Hepatocyte (in vitro differentiated cells): ENCODE results near the gene FGR. TPM values are rescaled to one million over a fixed set of nuclear protein-coding genes. Genes with fewer than 3 reads are reported as not detected.

Source experiments
- DNase-seq: peaks from one replicate; pipeline ENCODE4 v3.0.0-alpha.2; 2016; ENCODE audit warnings: low spot score
- H2AFZ ChIP-seq: fragments of 200-600 bp; sonication (generic); 2 replicates; pipeline ENCODE4 v1.6.0; 2016; ENCODE audit warnings: antibody characterized with exemption, mild to moderate bottlenecking
- H3K27ac ChIP-seq: fragments of 200-600 bp; sonication (generic); 2 replicates; pipeline ENCODE4 v1.5.1; 2016; ENCODE audit warnings: mild to moderate bottlenecking
- H3K27me3 ChIP-seq: fragments of 200-600 bp; sonication (generic); 2 replicates; pipeline ENCODE4 v1.6.1; 2016
- H3K36me3 ChIP-seq: fragments of 200-600 bp; sonication (generic); replicated peaks from 2 replicates; pipeline ENCODE4 v1.5.1; 2016; ENCODE audit warnings: low read depth; ENCODE audit not compliant: insufficient read depth
- H3K4me1 ChIP-seq: fragments of 200-600 bp; sonication (generic); 2 replicates; pipeline ENCODE4 v1.5.1; 2016; ENCODE audit warnings: mild to moderate bottlenecking, moderate library complexity; ENCODE audit not compliant: insufficient read depth
- H3K4me2 ChIP-seq: fragments of 200-600 bp; sonication (generic); 2 replicates; pipeline ENCODE4 v1.6.0; 2016
- H3K4me3 ChIP-seq: fragments of 200-600 bp; sonication (generic); 2 replicates; pipeline ENCODE4 v1.5.1; 2016; ENCODE audit warnings: mild to moderate bottlenecking
- H3K79me2 ChIP-seq: fragments of 200-600 bp; sonication (generic); 2 replicates; pipeline ENCODE4 v1.6.0; 2017; ENCODE audit warnings: mild to moderate bottlenecking
- H3K9me2 ChIP-seq: fragments of 200-600 bp; sonication (generic); replicated peaks from 2 replicates; pipeline ENCODE4 v1.6.0; 2017; ENCODE audit warnings: mild to moderate bottlenecking; ENCODE audit not compliant: insufficient read depth
- H3K9me3 ChIP-seq: fragments of 200-600 bp; sonication (generic); 2 replicates; pipeline ENCODE4 v1.5.1; 2016; ENCODE audit warnings: low read depth, mild to moderate bottlenecking
- H4K20me1 ChIP-seq: fragments of 200-600 bp; sonication (generic); 2 replicates; pipeline ENCODE4 v1.6.0; 2016; ENCODE audit warnings: mild to moderate bottlenecking; ENCODE audit not compliant: insufficient read depth, poor library complexity, severe bottlenecking
- CTCF ChIP-seq: fragments of 200-600 bp; sonication (generic); IDR thresholded peaks from 2 replicates; pipeline ENCODE4 v1.5.1; 2016; ENCODE audit warnings: antibody characterized with exemption, mild to moderate bottlenecking; ENCODE audit not compliant: poor library complexity
- EZH2 ChIP-seq: fragments of 200-600 bp; sonication (generic); IDR thresholded peaks from 2 replicates; pipeline ENCODE4 v1.6.1; 2016; ENCODE audit warnings: antibody characterized with exemption, mild to moderate bottlenecking, borderline replicate concordance
- EZH2phosphoT487 ChIP-seq: fragments of 200-600 bp; sonication (generic); IDR thresholded peaks from one replicate; pipeline ENCODE4 v1.6.1; 2018; ENCODE audit warnings: antibody characterized with exemption, mild to moderate bottlenecking, low read depth, moderate library complexity; ENCODE audit not compliant: unreplicated experiment, severe bottlenecking
- WGBS: methylation state at CpG from one replicate; pipeline ENCODE4 v1.1.6; 2016; ENCODE audit warnings: low lambda C conversion rate; ENCODE audit errors: missing lambda C conversion rate; 5-methylcytosine and 5-hydroxymethylcytosine counted together
- polyA plus RNA-seq: library from polyadenylated mRNA; unstranded; fragments of >200 nt; fragmentation: Nextera tagmentation; extraction: Ambion mirVana; gene quantifications from 2 replicates; pipeline ENCODE4 v1.2.1, GENCODE V29; 2016
- total RNA-seq: library from RNA; depleted of rRNA; stranded (reverse); fragments of >200 nt; gene quantifications from 2 replicates; pipeline ENCODE4 v1.2.3, GENCODE V29; 2014

Gene FGR
- total and polyA plus RNA-seq, 2 experiments from 2014 or later: 0.28 to 0.73 TPM

- Histone ChIP-seq H4K20me1 (peaks cover 81% of the 10 kb centered on the region), H3K4me1 (peaks cover 91% of the 10 kb centered on the region), H3K36me3 (no peaks in the 10 kb centered on the region), H3K9me2 (no peaks in the 10 kb centered on the region), H3K79me2 (peaks cover 83% of the 10 kb centered on the region), H3K4me2 (peak overlapping the region; percentile 69), H3K4me3 (no peak overlapping the region), H3K27ac (peak overlapping the region; percentile 78), H2AFZ (no peak overlapping the region), H3K27me3 (no peaks in the 10 kb centered on the region), H3K9me3 (no peaks in the 10 kb centered on the region)
- no peak for DNase-seq
- TF ChIP-seq EZH2 (no peak), EZH2phosphoT487 (no peak), CTCF (no peak)
- WGBS: 20% methylated on average over 9 of the region's 9 CpGs
Measured at GRCh38 chr1:27572019-27572678, 62.8 kb downstream of the FGR start.

GRCh38 chr1:27571439-27572018 is 63.5 kb downstream of the FGR start:
- H3K4me2 ChIP-seq: peak overlapping the region; percentile 69
- no peaks in the 10 kb centered on the region for H3K9me2 ChIP-seq
- H3K4me3 ChIP-seq: no peak overlapping the region
- TF ChIP-seq EZH2phosphoT487 (no peak), CTCF (no peak), EZH2 (no peak)
- no peaks in the 10 kb centered on the region for H3K36me3 ChIP-seq
- H3K27me3 ChIP-seq: no peaks in the 10 kb centered on the region
- H3K4me1 ChIP-seq: peaks cover 92% of the 10 kb centered on the region
- H4K20me1 ChIP-seq: peaks cover 81% of the 10 kb centered on the region
- no peak overlapping the region for H2AFZ ChIP-seq
- H3K9me3 ChIP-seq: no peaks in the 10 kb centered on the region
- peak overlapping the region; percentile 78 for H3K27ac ChIP-seq
- DNase-seq: no peak
- WGBS: 17% methylated on average over 15 of the region's 18 CpGs
- H3K79me2 ChIP-seq: peaks cover 83% of the 10 kb centered on the region

GRCh38 chr1:27570784-27571183 is 64.2 kb downstream of the FGR start:
- WGBS: 33% methylated on average over 3 of the region's 3 CpGs
- no peaks in the 10 kb centered on the region for H3K9me3 ChIP-seq
- H2AFZ ChIP-seq: no peak overlapping the region
- H3K79me2 ChIP-seq: peaks cover 83% of the 10 kb centered on the region
- H3K27me3 ChIP-seq: no peaks in the 10 kb centered on the region
- H3K27ac ChIP-seq: peak overlapping the region; percentile 78
- no peaks in the 10 kb centered on the region for H3K9me2 ChIP-seq
- TF ChIP-seq EZH2phosphoT487 (no peak), EZH2 (no peak), CTCF (no peak)
- DNase-seq: no peak
- H3K4me2 ChIP-seq: peak overlapping the region; percentile 69
- H4K20me1 ChIP-seq: peaks cover 80% of the 10 kb centered on the region
- no peaks in the 10 kb centered on the region for H3K36me3 ChIP-seq
- peaks cover 92% of the 10 kb centered on the region for H3K4me1 ChIP-seq
- no peak overlapping the region for H3K4me3 ChIP-seq
